Lower lobe of right lung (tissue), 2 donors: ENCODE results near the gene RELL1. TPM values are rescaled to one million over a fixed set of nuclear protein-coding genes. Genes with fewer than 3 reads are reported as not detected.
"Not testable (repeated sequence)": the region's sequence is repeated elsewhere in the genome, so short reads cannot be mapped to it uniquely, and the experiment has no call there.

ENCODE experiments used
- ATAC-seq, 2 donors: fragments of 200-7000 bp; cut with Tn5 transposase; one replicate each; pipeline ENCODE4 v1.9.1; 2020 to 2022; ENCODE audit warnings: mild to moderate bottlenecking in 2 of 2, moderate library complexity in 2 of 2
- DNase-seq: peaks from one replicate; pipeline ENCODE4 v3.0.0-alpha.2; 2020
- H3K27ac ChIP-seq: fragments of 200-600 bp; one replicate; pipeline ENCODE4 v1.8.0; 2022
- H3K27me3 ChIP-seq: fragments of 200-600 bp; one replicate; pipeline ENCODE4 v1.8.0; 2022; ENCODE audit warnings: low read depth
- H3K36me3 ChIP-seq: fragments of 200-600 bp; one replicate; pipeline ENCODE4 v1.8.0; 2022; ENCODE audit warnings: mild to moderate bottlenecking
- H3K4me1 ChIP-seq: fragments of 200-600 bp; one replicate; pipeline ENCODE4 v1.8.0; 2022
- H3K4me3 ChIP-seq: fragments of 200-600 bp; one replicate; pipeline ENCODE4 v1.8.0; 2022; ENCODE audit warnings: mild to moderate bottlenecking
- H3K9me3 ChIP-seq: fragments of 200-600 bp; one replicate; pipeline ENCODE4 v1.8.0; 2022
- intact Hi-C: fragments of 100-400 bp; cut with DNase I; formaldehyde crosslinking; loops from one replicate; pipeline ENCODE4 v1.11.0; 2022
- total RNA-seq: library from RNA; stranded (reverse); fragmentation: NEBNext Ultra II Directional; extraction: Animal tissue kit (Norgen Biotek cat#: 25700); gene quantifications from one replicate; pipeline ENCODE4 v1.2.1, GENCODE V29; 2021
- TF ChIP-seq, protein P1 (sequence below): fragments of 200-600 bp; IDR thresholded peaks from one replicate; pipeline ENCODE4 v1.8.0; 2022; ENCODE audit warnings: antibody characterized with exemption, mild to moderate bottlenecking
- donor health status: DM: no; HTN: yes; CAD: no; lungs with severe emphysema.

The RELL1 gene
- total RNA-seq, 1 donor from 2014 or later: 33.5 TPM

DNA sequence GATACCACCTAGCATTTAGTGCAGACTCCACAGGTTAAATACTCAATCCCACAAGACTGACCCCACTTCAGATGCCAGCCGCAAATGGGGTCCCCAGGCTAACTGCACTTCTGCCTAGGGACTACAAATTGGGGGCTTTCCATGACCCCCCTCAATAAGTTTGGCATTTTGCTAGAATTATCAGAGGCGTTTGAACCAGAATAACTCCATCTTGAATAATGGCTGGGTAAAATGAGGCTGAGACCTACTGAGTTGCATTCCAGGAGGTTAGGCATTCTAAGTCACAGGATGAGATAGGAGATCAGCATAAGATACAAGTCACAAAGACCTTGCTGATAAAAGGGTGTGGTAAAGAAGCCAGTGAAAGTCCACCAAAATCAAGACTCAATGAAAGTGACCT, 15.1 kb downstream of the RELL1 start:
- intact Hi-C loops: no loop called here
- Histone ChIP-seq H3K4me1 (peaks cover 48% of the 10 kb centered on the region), H3K9me3 (no peaks in the 10 kb centered on the region), H3K36me3 (no peaks in the 10 kb centered on the region), H3K27ac (no peak overlapping the region), H3K27me3 (no peaks in the 10 kb centered on the region), H3K4me3 (no peak overlapping the region)
- no peak for ATAC-seq
- TF ChIP-seq, protein P1, sequence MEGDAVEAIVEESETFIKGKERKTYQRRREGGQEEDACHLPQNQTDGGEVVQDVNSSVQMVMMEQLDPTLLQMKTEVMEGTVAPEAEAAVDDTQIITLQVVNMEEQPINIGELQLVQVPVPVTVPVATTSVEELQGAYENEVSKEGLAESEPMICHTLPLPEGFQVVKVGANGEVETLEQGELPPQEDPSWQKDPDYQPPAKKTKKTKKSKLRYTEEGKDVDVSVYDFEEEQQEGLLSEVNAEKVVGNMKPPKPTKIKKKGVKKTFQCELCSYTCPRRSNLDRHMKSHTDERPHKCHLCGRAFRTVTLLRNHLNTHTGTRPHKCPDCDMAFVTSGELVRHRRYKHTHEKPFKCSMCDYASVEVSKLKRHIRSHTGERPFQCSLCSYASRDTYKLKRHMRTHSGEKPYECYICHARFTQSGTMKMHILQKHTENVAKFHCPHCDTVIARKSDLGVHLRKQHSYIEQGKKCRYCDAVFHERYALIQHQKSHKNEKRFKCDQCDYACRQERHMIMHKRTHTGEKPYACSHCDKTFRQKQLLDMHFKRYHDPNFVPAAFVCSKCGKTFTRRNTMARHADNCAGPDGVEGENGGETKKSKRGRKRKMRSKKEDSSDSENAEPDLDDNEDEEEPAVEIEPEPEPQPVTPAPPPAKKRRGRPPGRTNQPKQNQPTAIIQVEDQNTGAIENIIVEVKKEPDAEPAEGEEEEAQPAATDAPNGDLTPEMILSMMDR: no peak
- DNase-seq: no peak

DNA sequence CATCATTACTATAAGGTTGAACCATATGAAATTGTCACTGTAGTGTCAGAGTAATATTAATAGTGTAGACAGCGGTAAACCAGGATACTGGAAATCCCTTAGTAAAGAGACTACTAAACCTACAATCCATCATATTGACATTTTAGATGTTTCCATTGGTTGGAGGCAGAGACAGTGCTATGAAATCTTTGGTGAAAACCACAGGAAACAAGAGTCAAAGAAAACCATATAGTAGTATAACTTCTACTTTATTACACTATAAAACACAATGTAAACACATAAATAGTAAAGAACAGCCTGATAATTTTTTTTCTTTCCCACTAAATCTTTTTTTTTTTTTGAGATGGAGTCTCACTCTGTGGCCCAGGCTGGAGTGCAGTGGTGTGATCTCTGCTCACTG, 15.9 kb downstream of the RELL1 start:
- no peak for ATAC-seq
- H3K9me3 ChIP-seq: no peaks in the 10 kb centered on the region
- intact Hi-C loops: no loop called here

DNA sequence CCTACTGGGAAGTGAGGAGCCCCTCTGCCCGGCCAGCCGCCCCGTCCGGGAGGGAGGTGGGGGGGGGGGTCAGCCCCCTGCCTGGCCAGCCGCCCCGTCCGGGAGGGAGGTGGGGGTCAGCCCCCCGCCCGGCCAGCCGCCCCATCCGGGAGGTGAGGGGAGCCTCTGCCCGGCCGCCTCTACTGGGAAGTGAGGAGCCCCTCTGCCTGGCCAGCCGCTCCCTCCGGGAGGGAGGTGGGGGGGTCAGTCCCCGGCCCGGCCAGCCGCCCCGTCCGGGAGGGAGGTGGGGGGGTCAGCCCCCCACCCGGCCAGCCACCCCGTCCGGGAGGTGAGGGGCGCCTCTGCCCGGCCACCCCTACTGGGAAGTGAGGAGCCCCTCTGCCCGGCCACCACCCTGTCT, 17.1 kb downstream of the RELL1 start:
- H3K27ac ChIP-seq, H3K36me3 ChIP-seq, H3K27me3 ChIP-seq, DNase-seq, intact Hi-C loops, H3K9me3 ChIP-seq, ATAC-seq, H3K4me3 ChIP-seq: not testable (repeated sequence)
- peaks cover 48% of the 10 kb centered on the region for H3K4me1 ChIP-seq

More for the DNA sequence above, 15.9 kb downstream of the RELL1 start:
- Histone ChIP-seq H3K4me3 (no peak overlapping the region), H3K27ac (no peak overlapping the region), H3K27me3 (no peaks in the 10 kb centered on the region), H3K36me3 (no peaks in the 10 kb centered on the region), H3K4me1 (peaks cover 48% of the 10 kb centered on the region)
- no peak for DNase-seq
- TF ChIP-seq, protein P1: no peak

DNA sequence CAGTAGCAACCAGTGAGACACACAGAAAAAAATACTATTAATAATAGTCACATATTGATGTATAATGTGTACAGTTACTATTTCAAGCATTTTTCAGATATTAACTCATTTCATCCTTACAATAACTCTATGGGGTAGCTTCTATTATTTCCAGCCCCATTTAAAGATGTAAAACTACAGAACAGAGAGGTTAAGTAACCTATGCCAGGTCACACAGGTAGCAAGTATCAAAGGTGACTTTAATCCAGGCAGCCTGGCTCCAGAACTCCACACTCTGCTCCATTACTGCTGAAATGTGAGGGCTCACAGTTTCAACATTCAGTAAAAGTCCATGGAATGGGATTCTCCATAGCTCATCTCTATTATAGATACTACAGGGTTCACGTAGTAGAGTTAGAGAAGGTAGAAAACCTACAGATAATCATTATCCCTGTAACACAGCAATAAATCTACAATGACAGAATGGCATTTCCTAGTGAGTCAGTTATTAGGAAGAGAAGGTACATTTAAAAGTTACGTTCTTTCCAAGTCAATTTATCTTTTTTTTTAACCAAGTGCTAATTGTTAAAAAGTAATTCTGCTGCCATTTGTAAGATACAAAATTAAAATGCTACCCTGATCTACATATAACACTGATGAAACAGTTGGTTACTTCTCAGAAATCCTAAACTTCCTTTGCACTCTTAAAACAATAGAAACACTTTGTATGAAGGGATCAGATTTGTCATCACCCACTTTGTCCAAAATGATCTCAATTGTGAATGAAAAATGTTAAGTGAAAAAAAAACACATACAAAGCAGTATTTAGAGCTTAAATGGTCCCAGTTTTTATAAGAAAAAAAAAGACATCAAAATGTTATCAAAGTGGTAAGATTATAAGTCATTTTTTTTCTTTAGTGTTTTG, 18.7 kb downstream of the RELL1 start:
- no peak overlapping the region for H3K4me3 ChIP-seq
- intact Hi-C loops: no loop called here
- no peaks in the 10 kb centered on the region for H3K9me3 ChIP-seq
- peak overlapping the region; percentile 9 for H3K27ac ChIP-seq
- no peak for ATAC-seq
- H3K4me1 ChIP-seq: peaks cover 53% of the 10 kb centered on the region
- no peak for DNase-seq
- no peaks in the 10 kb centered on the region for H3K27me3 ChIP-seq
- TF ChIP-seq, protein P1: no peak
- no peaks in the 10 kb centered on the region for H3K36me3 ChIP-seq

DNA sequence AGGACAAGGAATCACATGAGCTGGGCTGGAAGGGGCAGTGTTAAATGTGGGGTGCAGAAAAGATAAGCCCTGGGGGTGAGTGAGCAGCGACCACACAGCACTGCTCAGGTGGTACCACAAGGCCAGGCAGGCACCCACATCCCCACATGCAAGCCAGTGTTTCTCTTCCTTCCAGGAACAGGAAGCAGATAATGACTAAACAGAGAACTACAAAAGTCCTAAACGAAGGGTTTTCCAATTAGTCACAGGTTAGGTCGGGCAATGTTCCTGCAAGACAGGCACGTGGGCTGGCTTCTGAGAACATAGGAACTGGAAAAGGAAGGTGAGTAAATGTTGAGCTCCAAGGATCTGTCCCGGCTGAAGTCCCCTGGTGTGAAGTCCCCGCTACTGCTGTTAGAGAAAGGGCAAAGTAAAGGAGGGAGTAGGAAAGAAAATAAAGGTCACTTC, 19.5 kb downstream of the RELL1 start:
- Histone ChIP-seq H3K36me3 (no peaks in the 10 kb centered on the region), H3K27ac (peak overlapping the region; percentile 60), H3K4me1 (peaks cover 61% of the 10 kb centered on the region), H3K4me3 (no peak overlapping the region), H3K27me3 (no peaks in the 10 kb centered on the region), H3K9me3 (no peaks in the 10 kb centered on the region)
- intact Hi-C loops: no loop called here
- TF ChIP-seq, protein P1: no peak
- peak; percentile 82 to 89 for ATAC-seq
- no peak for DNase-seq
